ENCODE data around the gene MCTP1.

MCTP1 gene

DNA sequence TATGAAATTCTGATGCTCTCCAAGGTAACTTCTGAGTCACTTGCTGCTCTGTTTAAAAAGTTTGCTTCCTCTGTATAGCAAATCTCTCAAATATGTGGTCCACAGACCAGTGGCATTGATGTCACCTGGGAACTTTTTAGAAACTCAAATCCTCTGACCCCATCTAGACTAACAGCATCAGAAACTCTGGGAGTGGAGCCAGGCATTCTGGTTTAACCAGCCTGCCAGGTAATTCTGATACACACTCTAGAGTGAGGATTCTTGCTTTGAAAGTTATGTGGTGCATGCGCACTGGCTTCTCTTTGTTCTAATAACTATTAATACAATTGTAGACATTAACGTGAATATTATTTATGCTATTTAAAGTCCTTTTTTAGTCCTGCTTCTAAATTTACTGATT is 368.3 kb downstream of the MCTP1 start:
- no peaks in the 10 kb centered on the region for H3K36me3 ChIP-seq (ENCODE audit: insufficient read depth, low read length)
- H3K9me3 ChIP-seq (ENCODE audit: low read length): no peaks in the 10 kb centered on the region
- no peak overlapping the region for H3K4me3 ChIP-seq (ENCODE audit: low read depth in 1 of 2, low read length in 2 of 2)
- no peaks in the 10 kb centered on the region for H3K27me3 ChIP-seq (ENCODE audit: control insufficient read depth in 1 of 2, insufficient read depth in 2 of 2, low read length in 2 of 2)
- H3K27ac ChIP-seq (ENCODE audit: low read depth, low read length): no peak overlapping the region
- H3K4me1 ChIP-seq (ENCODE audit: insufficient read depth, low read length): no peaks in the 10 kb centered on the region
- no peak overlapping the region for H3K9ac ChIP-seq (ENCODE audit: low read length)

DNA sequence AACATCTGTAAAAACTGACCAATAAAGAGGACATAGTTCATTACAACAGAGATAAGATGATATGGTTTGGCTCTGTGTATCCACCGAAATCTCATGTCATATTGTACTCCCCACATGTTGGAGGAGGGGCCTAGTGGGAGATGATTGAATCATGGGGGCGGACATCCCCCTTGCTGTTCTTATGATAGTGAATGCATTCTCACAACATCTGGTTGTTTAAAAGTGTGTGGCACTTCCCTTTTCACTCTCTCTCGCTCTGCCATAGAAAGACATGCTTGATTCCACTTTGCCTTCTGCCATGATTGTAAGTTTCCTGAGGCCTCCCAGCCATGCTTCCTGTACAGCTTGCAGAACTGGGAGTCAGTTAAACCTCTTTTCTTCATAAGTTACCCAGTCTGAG is 373.6 kb downstream of the MCTP1 start:
- Histone ChIP-seq H3K4me1 (ENCODE audit: insufficient read depth, low read length) (no peaks in the 10 kb centered on the region), H3K27ac (ENCODE audit: low read depth, low read length) (no peak overlapping the region), H3K9ac (ENCODE audit: low read length) (no peak overlapping the region), H3K27me3 (ENCODE audit: control insufficient read depth in 1 of 2, insufficient read depth in 2 of 2, low read length in 2 of 2) (no peaks in the 10 kb centered on the region), H3K4me3 (ENCODE audit: low read depth in 1 of 2, low read length in 2 of 2) (no peak overlapping the region), H3K9me3 (ENCODE audit: low read length) (no peaks in the 10 kb centered on the region), H3K36me3 (ENCODE audit: insufficient read depth, low read length) (no peaks in the 10 kb centered on the region)

DNA sequence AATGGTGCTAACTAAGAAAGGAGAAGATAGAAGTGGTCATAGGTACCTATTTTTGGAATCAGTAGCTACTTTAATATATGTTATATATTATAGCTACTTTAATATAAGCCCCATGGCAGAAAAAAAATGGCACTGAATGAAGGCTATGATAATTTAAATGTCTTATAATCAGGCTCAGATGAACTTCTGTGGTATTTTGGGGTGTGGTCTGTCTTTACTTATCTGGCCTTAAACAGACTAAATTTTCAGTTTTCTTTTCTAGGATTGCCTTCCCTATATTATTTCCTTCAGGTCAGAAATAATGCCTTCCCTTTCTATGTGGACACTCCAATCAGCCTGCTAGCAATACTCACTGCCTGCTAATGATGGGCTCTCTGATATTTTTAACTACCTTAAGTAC is 374.2 kb downstream of the MCTP1 start:
- Histone ChIP-seq H3K9me3 (ENCODE audit: low read length) (no peaks in the 10 kb centered on the region), H3K4me3 (ENCODE audit: low read depth in 1 of 2, low read length in 2 of 2) (no peak overlapping the region), H3K9ac (ENCODE audit: low read length) (no peak overlapping the region), H3K36me3 (ENCODE audit: insufficient read depth, low read length) (no peaks in the 10 kb centered on the region), H3K27me3 (ENCODE audit: control insufficient read depth in 1 of 2, insufficient read depth in 2 of 2, low read length in 2 of 2) (no peaks in the 10 kb centered on the region), H3K4me1 (ENCODE audit: insufficient read depth, low read length) (no peaks in the 10 kb centered on the region), H3K27ac (ENCODE audit: low read depth, low read length) (no peak overlapping the region)

DNA sequence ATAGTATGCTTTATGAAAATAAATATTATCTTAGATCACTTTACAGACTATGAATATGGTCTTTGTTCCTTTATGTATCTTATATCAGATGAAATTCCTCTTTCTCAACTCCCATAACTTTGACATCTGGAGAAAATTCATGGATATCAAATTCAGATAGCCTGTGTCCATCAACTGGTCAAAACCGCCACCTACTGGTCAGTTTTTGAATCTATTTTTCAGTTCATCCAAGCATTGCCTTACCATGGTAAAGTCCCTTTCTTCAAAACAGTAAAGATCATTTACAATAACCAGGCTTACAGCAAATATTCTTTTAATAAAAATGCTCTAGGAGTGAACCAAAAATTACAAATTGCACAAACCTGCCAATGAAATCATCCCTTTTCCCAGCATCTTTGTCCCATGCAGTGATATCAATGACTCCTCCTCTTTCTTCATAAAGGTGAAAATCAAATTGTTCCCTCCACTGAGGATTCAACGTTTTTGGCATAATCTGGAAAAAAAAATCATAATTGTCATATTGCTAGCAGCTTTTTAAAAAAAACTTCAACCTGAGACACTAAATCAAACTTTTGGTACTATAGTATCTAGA is 375.9 kb downstream of the MCTP1 start:
- H3K27me3 ChIP-seq (ENCODE audit: control insufficient read depth in 1 of 2, insufficient read depth in 2 of 2, low read length in 2 of 2): no peaks in the 10 kb centered on the region
- no peaks in the 10 kb centered on the region for H3K36me3 ChIP-seq (ENCODE audit: insufficient read depth, low read length)
- H3K9ac ChIP-seq (ENCODE audit: low read length): no peak overlapping the region
- H3K27ac ChIP-seq (ENCODE audit: low read depth, low read length): no peak overlapping the region
- no peak overlapping the region for H3K4me3 ChIP-seq (ENCODE audit: low read depth in 1 of 2, low read length in 2 of 2)
- no peaks in the 10 kb centered on the region for H3K9me3 ChIP-seq (ENCODE audit: low read length)
- H3K4me1 ChIP-seq (ENCODE audit: insufficient read depth, low read length): no peaks in the 10 kb centered on the region

DNA sequence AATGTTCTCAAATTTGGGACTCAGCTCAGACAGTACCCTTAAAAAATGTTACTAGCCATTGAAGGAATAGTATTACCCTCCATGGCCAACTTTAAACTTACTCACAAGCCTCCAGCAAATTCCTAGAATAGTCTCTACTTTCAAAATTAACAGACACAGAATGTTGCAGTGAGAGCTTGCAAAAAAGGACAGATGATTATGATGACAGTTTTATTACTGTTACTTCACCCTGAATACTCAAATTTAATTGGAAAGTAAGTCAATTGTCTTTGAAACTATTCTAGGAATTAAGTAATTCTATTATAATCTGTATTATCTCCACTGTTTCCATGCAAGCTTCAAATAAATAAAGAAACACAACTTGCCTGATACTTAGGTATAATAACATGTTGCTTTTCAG is 378.1 kb downstream of the MCTP1 start:
- Histone ChIP-seq H3K4me3 (ENCODE audit: low read depth in 1 of 2, low read length in 2 of 2) (no peak overlapping the region), H3K9ac (ENCODE audit: low read length) (no peak overlapping the region), H3K4me1 (ENCODE audit: insufficient read depth, low read length) (no peaks in the 10 kb centered on the region), H3K27ac (ENCODE audit: low read depth, low read length) (no peak overlapping the region), H3K36me3 (ENCODE audit: insufficient read depth, low read length) (no peaks in the 10 kb centered on the region), H3K9me3 (ENCODE audit: low read length) (no peaks in the 10 kb centered on the region), H3K27me3 (ENCODE audit: control insufficient read depth in 1 of 2, insufficient read depth in 2 of 2, low read length in 2 of 2) (no peaks in the 10 kb centered on the region)

- Histone ChIP-seq H3K9ac (ENCODE audit: low read length) (no peak overlapping the region), H3K27ac (ENCODE audit: low read depth, low read length) (no peak overlapping the region), H3K9me3 (ENCODE audit: low read length) (no peaks in the 10 kb centered on the region), H3K27me3 (ENCODE audit: control insufficient read depth in 1 of 2, insufficient read depth in 2 of 2, low read length in 2 of 2) (no peaks in the 10 kb centered on the region), H3K36me3 (ENCODE audit: insufficient read depth, low read length) (no peaks in the 10 kb centered on the region), H3K4me1 (ENCODE audit: insufficient read depth, low read length) (no peaks in the 10 kb centered on the region), H3K4me3 (ENCODE audit: low read depth in 1 of 2, low read length in 2 of 2) (no peak overlapping the region)
Measured at GRCh38 chr5:94903726-94904125, 381.2 kb downstream of the MCTP1 start.

- H3K4me3 ChIP-seq (ENCODE audit: low read depth in 1 of 2, low read length in 2 of 2): no peak overlapping the region
- no peak overlapping the region for H3K9ac ChIP-seq (ENCODE audit: low read length)
- H3K9me3 ChIP-seq (ENCODE audit: low read length): no peaks in the 10 kb centered on the region
- no peaks in the 10 kb centered on the region for H3K27me3 ChIP-seq (ENCODE audit: control insufficient read depth in 1 of 2, insufficient read depth in 2 of 2, low read length in 2 of 2)
- no peaks in the 10 kb centered on the region for H3K36me3 ChIP-seq (ENCODE audit: insufficient read depth, low read length)
- H3K4me1 ChIP-seq (ENCODE audit: insufficient read depth, low read length): no peaks in the 10 kb centered on the region
- no peak overlapping the region for H3K27ac ChIP-seq (ENCODE audit: low read depth, low read length)
Measured at GRCh38 chr5:94901191-94901979, 383.5 kb downstream of the MCTP1 start.

DNA sequence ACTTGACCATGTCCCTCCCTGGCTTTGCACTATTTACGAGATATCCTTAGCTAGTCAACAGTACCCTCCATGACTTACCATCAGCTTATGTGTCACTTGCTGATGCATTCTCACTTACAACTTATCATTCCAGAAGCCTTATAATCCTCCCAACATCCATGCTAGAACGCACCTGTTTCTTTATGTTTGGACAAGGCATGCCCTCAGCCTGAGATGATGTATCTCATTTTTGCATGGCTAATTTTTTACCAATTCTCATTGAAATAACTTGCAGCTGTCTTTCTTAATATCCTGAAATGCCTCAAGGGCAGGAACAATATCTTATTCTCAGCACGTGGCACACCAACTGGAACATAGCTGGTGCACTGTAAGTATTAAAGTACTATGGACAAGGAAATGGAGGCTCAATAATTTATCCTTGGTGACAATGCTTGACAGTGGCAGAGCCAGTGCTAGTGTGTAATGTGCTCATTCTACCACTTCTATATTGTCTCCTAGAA is 384.8 kb downstream of the MCTP1 start:
- Histone ChIP-seq H3K4me1 (ENCODE audit: insufficient read depth, low read length) (no peaks in the 10 kb centered on the region), H3K9ac (ENCODE audit: low read length) (no peak overlapping the region), H3K27ac (ENCODE audit: low read depth, low read length) (no peak overlapping the region), H3K9me3 (ENCODE audit: low read length) (no peaks in the 10 kb centered on the region), H3K36me3 (ENCODE audit: insufficient read depth, low read length) (no peaks in the 10 kb centered on the region), H3K4me3 (ENCODE audit: low read depth in 1 of 2, low read length in 2 of 2) (no peak overlapping the region), H3K27me3 (ENCODE audit: control insufficient read depth in 1 of 2, insufficient read depth in 2 of 2, low read length in 2 of 2) (no peaks in the 10 kb centered on the region)

DNA sequence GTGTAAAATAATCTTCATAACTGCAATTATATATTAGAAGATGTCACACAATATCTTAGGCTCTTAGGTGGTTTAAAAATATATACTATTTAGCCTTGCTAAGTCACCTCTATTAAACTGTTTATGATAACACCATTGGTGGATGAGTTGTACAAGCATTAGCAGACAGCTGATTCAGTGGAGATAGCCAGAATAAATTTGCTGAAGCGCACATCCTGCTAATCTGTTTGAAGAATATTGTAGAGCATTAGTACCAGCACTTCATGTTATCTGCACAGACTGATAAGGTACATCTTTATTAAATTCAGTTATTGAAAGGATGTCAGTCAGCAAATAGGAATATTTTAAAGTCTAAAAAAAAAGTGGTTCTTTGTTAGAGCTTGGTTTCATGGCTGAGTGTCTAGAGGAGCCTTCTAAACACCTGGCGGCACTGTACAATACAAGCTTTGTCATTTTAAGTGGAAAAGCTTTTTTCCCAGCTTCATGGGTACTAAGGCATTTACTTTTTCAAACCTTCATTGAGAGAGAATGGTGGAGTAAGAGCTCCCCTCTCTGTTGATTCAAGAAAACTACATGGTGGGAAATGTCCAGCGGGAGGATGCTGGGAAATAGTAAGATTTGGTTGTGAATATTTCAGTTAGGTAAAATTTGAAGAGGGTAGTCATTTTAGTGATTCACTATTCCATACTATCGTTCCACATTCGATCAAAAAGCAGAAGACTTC is 391.3 kb downstream of the MCTP1 start:
- Histone ChIP-seq H3K36me3 (ENCODE audit: insufficient read depth, low read length) (no peaks in the 10 kb centered on the region), H3K4me3 (ENCODE audit: low read depth in 1 of 2, low read length in 2 of 2) (no peak overlapping the region), H3K27me3 (ENCODE audit: control insufficient read depth in 1 of 2, insufficient read depth in 2 of 2, low read length in 2 of 2) (no peaks in the 10 kb centered on the region), H3K4me1 (ENCODE audit: insufficient read depth, low read length) (no peaks in the 10 kb centered on the region), H3K9me3 (ENCODE audit: low read length) (no peaks in the 10 kb centered on the region), H3K27ac (ENCODE audit: low read depth, low read length) (no peak overlapping the region), H3K9ac (ENCODE audit: low read length) (no peak overlapping the region)

DNA sequence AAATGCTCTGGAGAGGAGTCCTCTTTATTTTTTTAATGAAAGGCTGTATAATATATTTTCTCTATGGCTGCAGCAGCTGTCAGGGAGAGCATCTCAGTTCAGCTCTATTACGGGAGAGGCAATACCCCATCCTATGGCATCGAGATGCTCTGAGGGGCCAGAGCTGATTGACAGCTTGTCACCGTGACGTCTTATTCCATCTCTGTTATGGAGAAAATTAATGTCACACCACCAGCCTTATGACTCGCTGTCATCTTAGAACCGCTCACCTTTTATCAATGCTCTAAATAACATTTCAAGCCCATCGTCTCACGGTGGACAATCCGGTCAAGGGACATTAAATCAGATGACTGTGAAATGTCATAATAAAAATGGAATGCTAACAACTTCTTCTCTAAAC is 392.9 kb downstream of the MCTP1 start:
- Histone ChIP-seq H3K4me1 (ENCODE audit: insufficient read depth, low read length) (no peaks in the 10 kb centered on the region), H3K27ac (ENCODE audit: low read depth, low read length) (no peak overlapping the region), H3K27me3 (ENCODE audit: control insufficient read depth in 1 of 2, insufficient read depth in 2 of 2, low read length in 2 of 2) (no peaks in the 10 kb centered on the region), H3K9me3 (ENCODE audit: low read length) (no peaks in the 10 kb centered on the region), H3K4me3 (ENCODE audit: low read depth in 1 of 2, low read length in 2 of 2) (no peak overlapping the region), H3K9ac (ENCODE audit: low read length) (no peak overlapping the region), H3K36me3 (ENCODE audit: insufficient read depth, low read length) (no peaks in the 10 kb centered on the region)

DNA sequence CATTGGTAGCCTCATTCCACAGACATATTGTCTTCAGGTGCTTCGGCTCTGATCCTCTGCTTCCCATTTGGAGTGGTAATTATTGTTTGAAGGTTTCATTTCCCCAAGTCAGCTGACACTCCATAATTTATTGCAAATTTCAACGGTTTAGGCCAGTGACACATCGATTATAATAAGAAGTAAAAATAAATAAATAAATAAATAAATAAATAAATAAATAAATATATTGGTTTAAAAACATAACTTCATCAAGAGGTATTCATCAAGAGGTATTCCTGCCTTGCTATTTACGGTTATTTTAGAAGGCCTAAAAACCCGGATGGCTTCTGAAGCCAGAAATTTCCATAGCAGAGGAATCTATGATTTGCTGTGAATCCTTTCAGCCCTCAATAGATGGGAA is 393.3 kb downstream of the MCTP1 start:
- Histone ChIP-seq H3K4me1 (ENCODE audit: insufficient read depth, low read length) (no peaks in the 10 kb centered on the region), H3K36me3 (ENCODE audit: insufficient read depth, low read length) (no peaks in the 10 kb centered on the region), H3K9me3 (ENCODE audit: low read length) (no peaks in the 10 kb centered on the region), H3K27me3 (ENCODE audit: control insufficient read depth in 1 of 2, insufficient read depth in 2 of 2, low read length in 2 of 2) (no peaks in the 10 kb centered on the region), H3K9ac (ENCODE audit: low read length) (no peak overlapping the region), H3K4me3 (ENCODE audit: low read depth in 1 of 2, low read length in 2 of 2) (no peak overlapping the region), H3K27ac (ENCODE audit: low read depth, low read length) (no peak overlapping the region)

All from muscle layer of colon (tissue), 2 donors.